GM12878 (cell line): ENCODE measurements around the gene HDAC8. TPM values are rescaled to one million over a fixed set of nuclear protein-coding genes. Genes with fewer than 3 reads are reported as not detected.

Experiments
- ATAC-seq: fragments of 200-7000 bp; cut with Tn5 transposase; 3 replicates; pipeline ENCODE4 v1.9.1; 2020; ENCODE audit warnings: mild to moderate bottlenecking, moderate library complexity
- Bru-seq: library from RNA; stranded (reverse); fragments of 400-500 nt; gene quantifications from one replicate; lab custom pipeline; 2021; lab: Mats Ljungman, UMichigan
- BruChase-seq, 2 experiments: library from RNA; stranded (reverse); fragments of 400-500 nt; gene quantifications; one replicate each; lab custom pipeline; 2021; lab: Mats Ljungman, UMichigan
- BruUV-seq: library from RNA; stranded (reverse); fragments of 400-500 nt; replicated peaks from 2 replicates; lab custom pipeline; 2021; lab: Mats Ljungman, UMichigan
- CTCF ChIA-PET: fragments of 300-600 bp; sonication (Branson Sonifier 250); formaldehyde crosslinking; extraction: SDS; loops from one replicate; lab custom pipeline; 2021; ENCODE audit warnings: inconsistent platforms; lab: Yijun Ruan, JAX
- POLR2A ChIA-PET: fragments of 350-600 bp; formaldehyde crosslinking; extraction: SDS; loops from one replicate; lab custom pipeline; 2021; ENCODE audit warnings: inconsistent platforms; lab: Charles Lee
- RAD21 ChIA-PET: fragments of 300-600 bp; sonication (Branson Sonifier 250); formaldehyde crosslinking; loops from one replicate; lab custom pipeline; 2023; ENCODE audit warnings: antibody characterized with exemption; ENCODE audit not compliant: unreplicated experiment; lab: Charles Lee
- SMC1A ChIA-PET: fragments of 300-600 bp; sonication (Branson Sonifier 250); formaldehyde crosslinking; loops from one replicate; lab custom pipeline; 2023; ENCODE audit not compliant: unreplicated experiment, uncharacterized antibody; lab: Charles Lee
- DNase-seq: peaks from one replicate; pipeline ENCODE4 v3.0.0-alpha.2; 2011; ENCODE audit warnings: low read depth, low spot score
- FAIRE-seq: peaks from 3 replicates; lab custom pipeline; 2011; peaks lifted over from hg19 to GRCh38; lab: Jason Lieb, UNC
- H2AFZ ChIP-seq: 2 replicates; pipeline ENCODE4 v1.6.0; 2011; ENCODE audit warnings: low read depth, low read length, control low read depth; ENCODE audit not compliant: control insufficient read depth
- H3K27ac ChIP-seq: 2 replicates; pipeline ENCODE4 v1.5.1; 2011; ENCODE audit warnings: control low read depth; ENCODE audit not compliant: control insufficient read depth, insufficient read depth
- H3K27me3 ChIP-seq, 2 experiments: replicated peaks in 1 of 2; 2 replicates each; pipeline versions ENCODE4 v1.6.0 to v1.6.1; 2011; ENCODE audit warnings: low read length in 1 of 2; ENCODE audit not compliant: control insufficient read depth in 2 of 2, insufficient read depth in 2 of 2
- H3K36me3 ChIP-seq, 2 experiments: 2 replicates each; pipeline ENCODE4 v1.5.1; 2011; ENCODE audit warnings: low read length in 1 of 2; ENCODE audit not compliant: control insufficient read depth in 2 of 2, insufficient read depth in 2 of 2
- H3K4me1 ChIP-seq: 2 replicates; pipeline ENCODE4 v1.6.1; 2011; ENCODE audit warnings: mild to moderate bottlenecking, low read length, moderate library complexity, mixed read lengths; ENCODE audit not compliant: control insufficient read depth, insufficient read depth
- H3K4me2 ChIP-seq: 2 replicates; pipeline ENCODE4 v1.6.0; 2011; ENCODE audit warnings: control low read depth; ENCODE audit not compliant: control insufficient read depth, insufficient read depth
- H3K4me3 ChIP-seq: fragments of 200-600 bp; sonication (generic); 2 replicates; pipeline ENCODE4 v1.5.1; 2016
- H3K79me2 ChIP-seq: 2 replicates; pipeline ENCODE4 v1.6.0; 2011; ENCODE audit warnings: low read length; ENCODE audit not compliant: control insufficient read depth, insufficient read depth
- H3K9ac ChIP-seq: 2 replicates; pipeline ENCODE4 v1.8.0; 2011; ENCODE audit warnings: low read length, control low read depth, mixed read lengths; ENCODE audit not compliant: control insufficient read depth, insufficient read depth
- H3K9me3 ChIP-seq: replicated peaks from 3 replicates; pipeline ENCODE4 v1.5.1; 2011; ENCODE audit warnings: mild to moderate bottlenecking, low read length; ENCODE audit not compliant: control insufficient read depth, insufficient read depth
- H4K20me1 ChIP-seq: 2 replicates; pipeline ENCODE4 v1.6.0; 2011; ENCODE audit not compliant: control insufficient read depth, insufficient read depth
- JUND ChIP-seq: IDR thresholded peaks from 2 replicates; pipeline ENCODE4 v1.6.1; 2012; ENCODE audit warnings: low read depth, mild to moderate bottlenecking, low read length, improper control_type of control experiment, moderate library complexity
- MXI1 ChIP-seq: fragments of 150-350 bp; IDR thresholded peaks from 2 replicates; pipeline ENCODE4 v1.6.1; 2011; ENCODE audit warnings: low read depth, mild to moderate bottlenecking, inconsistent platforms, low read length, improper control_type of control experiment
- MYB ChIP-seq: fragments of 150-350 bp; IDR thresholded peaks from 2 replicates; pipeline ENCODE4 v1.6.1; 2014; ENCODE audit warnings: mild to moderate bottlenecking, low read depth, low read length, borderline replicate concordance
- PAX5 ChIP-seq: IDR thresholded peaks from 2 replicates; pipeline ENCODE4 v1.6.1; 2011; ENCODE audit warnings: low read depth, low read length, borderline replicate concordance
- POLR2AphosphoS5 ChIP-seq: IDR thresholded peaks from 2 replicates; pipeline ENCODE4 v1.6.1; 2011; ENCODE audit warnings: mild to moderate bottlenecking, low read length, inconsistent platforms
- SREBF2 ChIP-seq: IDR thresholded peaks from 2 replicates; pipeline ENCODE4 v1.6.1; 2012; ENCODE audit warnings: mild to moderate bottlenecking, low read length
- STAT3 ChIP-seq: IDR thresholded peaks from 2 replicates; pipeline ENCODE4 v1.6.1; 2011; ENCODE audit warnings: low read depth, low read length, improper control_type of control experiment
- TBL1XR1 ChIP-seq: IDR thresholded peaks from 2 replicates; pipeline ENCODE4 v1.6.1; 2012; ENCODE audit warnings: low read depth, low read length, improper control_type of control experiment
- YBX1 ChIP-seq: fragments of 450-650 bp; IDR thresholded peaks from 2 replicates; pipeline ENCODE4 v1.6.1; 2016; ENCODE audit warnings: antibody characterized with exemption
- WGBS: methylation state at CpG from one replicate; pipeline ENCODE4 v1.1.6; 2016; ENCODE audit warnings: low lambda C conversion rate; ENCODE audit not compliant: insufficient replicate concordance, insufficient coverage; ENCODE audit errors: missing lambda C conversion rate; 5-methylcytosine and 5-hydroxymethylcytosine counted together
- in situ Hi-C: fragments of 300-500 bp; cut with MboI; formaldehyde crosslinking; loops from 9 replicates; pipeline ENCODE4 v1.14.3; 2018; ENCODE audit warnings: mixed read lengths
- intact Hi-C: fragments of 100-400 bp; cut with micrococcal nuclease; formaldehyde crosslinking; loops from one replicate; pipeline ENCODE4 v1.14.2; 2022; ENCODE audit not compliant: unreplicated experiment
- long read RNA-seq, 2 experiments: library from polyadenylated mRNA; unstranded; transcript quantifications; one replicate each; pipeline ENCODE4 v2.0.0, GENCODE V29; 2019 to 2020
- polyA minus RNA-seq, 3 experiments: library from RNA; depleted of rRNA, polyadenylated mRNA; stranded (reverse); fragments of >200 nt; gene quantifications; 2 replicates each; pipeline ENCODE4 v1.2.3, GENCODE V29; 2011
- polyA plus RNA-seq, 11 experiments: library from polyadenylated mRNA; depleted of rRNA in 4 of 11; unstranded in 6 of 11; stranded (reverse) in 5 of 11; fragments of >200 nt; fragmentation: Nextera tagmentation in 4 of 11; fragmentation: Illumina TruSeq in 1 of 11; extraction: Ambion mirVana in 4 of 11; extraction: Trizol in 1 of 11; gene quantifications; 1 replicate in 1 of 11; 2 replicates in 10 of 11; pipeline versions ENCODE4 v1.2.1 to v1.2.3, GENCODE V29; 2011 to 2016; ENCODE audit warnings: inconsistent platforms in 2 of 11, missing spikeins in 2 of 11, low read depth in 1 of 11
- total RNA-seq, 4 experiments: library from RNA; depleted of rRNA in 3 of 4; stranded (reverse); fragments of >200 nt in 3 of 4; fragmentation: Illumina TruSeq in 1 of 4; extraction: Trizol in 1 of 4; gene quantifications; 2 replicates each; pipeline versions ENCODE4 v1.2.1 to v1.2.3, GENCODE V29; 2013 to 2021
- TF ChIP-seq, protein P1 (sequence below): fragments of 450-650 bp; IDR thresholded peaks from 2 replicates; pipeline ENCODE4 v1.6.1; 2018; ENCODE audit warnings: borderline replicate concordance, mild to moderate bottlenecking; ENCODE audit not compliant: partially characterized antibody
- TF ChIP-seq, protein P2 (sequence below): IDR thresholded peaks from 2 replicates; pipeline ENCODE4 v1.6.1; 2011; ENCODE audit warnings: low read depth, low read length, improper control_type of control experiment, borderline replicate concordance

Gene HDAC8
- total RNA-seq (2013; cell fraction: nucleolus; rRNA removed): 207 and 209 TPM in 2 replicates
- total RNA-seq (2014; rRNA removed): 19.8 and 20.0 TPM in 2 replicates
- total RNA-seq (2014; rRNA removed; fragmentation: Illumina TruSeq; extraction: Trizol): 26.8 and 27.0 TPM in 2 replicates
- total RNA-seq (2021): 20.3 and 20.6 TPM in 2 replicates
- 17.4 TPM for polyA plus RNA-seq (2011; ENCODE audit: low read depth)
- polyA plus RNA-seq (2011; rRNA removed): 32.1 and 33.0 TPM in 2 replicates
- polyA plus RNA-seq (2011; cell fraction: cytosol; rRNA removed): 17.9 and 18.6 TPM in 2 replicates
- 28.9 and 30.6 TPM in 2 replicates for polyA plus RNA-seq (2011; cell fraction: nucleus; rRNA removed)
- 16.9 and 20.4 TPM in 2 replicates for polyA plus RNA-seq (2012)
- polyA plus RNA-seq (2014; fragmentation: Illumina TruSeq; extraction: Trizol): 24.1 and 29.3 TPM in 2 replicates
- 10 to 100 TPM; 31.3 to 34.1 TPM for polyA plus RNA-seq (2014; fragmentation: Nextera tagmentation; extraction: Ambion mirVana)
- polyA plus RNA-seq (2014; rRNA removed): 13.5 and 18.1 TPM in 2 replicates
- 10 to 100 TPM; 33.7 to 34.7 TPM for polyA plus RNA-seq (2016; fragmentation: Nextera tagmentation; extraction: Ambion mirVana)
- 51.2 and 69.6 TPM in 2 replicates for polyA minus RNA-seq (2011; rRNA and poly(A)+ RNA removed)
- polyA minus RNA-seq (2011; cell fraction: cytosol; rRNA and poly(A)+ RNA removed): 7.6 and 10.2 TPM in 2 replicates
- polyA minus RNA-seq (2011; cell fraction: nucleus; rRNA and poly(A)+ RNA removed): 57.5 and 107 TPM in 2 replicates
- Bru-seq, nascent RNA: percentile 73 among the genes with signal in this experiment
- percentile 79 among the genes with signal in this experiment for BruChase-seq, experiment 1, labeled RNA remaining after a 6-hour chase
- BruChase-seq, experiment 2, labeled RNA remaining after a 2-hour chase: percentile 78 among the genes with signal in this experiment
- long read RNA-seq, experiment 1, transcript HDAC8-214 (8 exons, 2,373 nt): minor isoform, 6 of 35 reads
- long read RNA-seq, experiment 1, transcript HDAC8-207 (11 exons, 2,110 nt): major isoform, 12 of 35 reads
- long read RNA-seq, experiment 1, partial matches to known transcripts: 1 of 35 reads
- long read RNA-seq, experiment 1, other reads (novel, unspliced or antisense): 5 of 35 reads
- long read RNA-seq, experiment 2, full-length matches to known transcripts: 141 of 164 reads
- long read RNA-seq, experiment 2, partial matches to known transcripts: 4 of 164 reads
- long read RNA-seq, experiment 2, other reads (novel, unspliced or antisense): 19 of 164 reads

DNA sequence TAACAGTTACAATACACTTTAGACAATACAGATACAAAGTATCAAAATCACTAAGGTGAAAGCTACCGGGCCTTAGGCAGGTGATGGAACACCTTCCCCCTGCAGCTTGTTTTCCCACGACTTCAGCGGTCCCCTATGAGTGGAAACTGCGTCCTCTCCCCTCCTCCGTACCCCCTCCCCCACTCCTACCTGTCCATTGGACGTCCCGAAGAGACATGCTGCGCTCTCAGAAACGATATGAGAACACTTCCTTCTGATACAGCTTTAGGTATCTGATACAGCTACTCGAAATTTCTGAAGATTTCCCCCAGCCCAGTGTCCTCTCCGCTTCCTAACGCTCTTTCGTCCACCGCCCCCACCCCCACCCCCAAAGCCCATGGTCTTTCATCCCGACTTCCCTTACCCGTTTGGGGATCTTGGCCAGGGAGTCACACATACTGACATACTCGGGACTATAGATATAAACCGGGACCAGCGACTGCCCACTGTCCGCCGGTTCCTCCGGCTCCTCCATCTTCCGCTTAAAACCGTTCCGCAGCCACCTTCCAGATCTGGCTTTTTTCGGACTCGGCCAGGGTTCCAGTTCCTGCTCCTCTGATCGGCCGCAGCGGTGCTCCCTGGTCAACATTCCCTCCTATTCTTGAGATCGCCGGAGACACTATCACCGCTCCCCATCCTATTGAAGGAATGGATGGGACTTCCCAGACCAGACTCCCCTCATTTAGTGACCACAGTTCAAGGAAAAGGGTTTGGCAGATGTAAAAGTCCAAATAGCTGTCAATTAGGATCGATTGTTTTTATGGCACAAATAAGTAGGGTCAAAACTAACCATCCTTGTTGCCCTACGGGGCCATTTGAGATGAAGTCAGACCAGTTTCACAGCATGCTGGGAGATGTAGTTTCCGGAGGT lies at the start of gene HDAC8:
TSS of gene HDAC8 (minus strand) at position 596 of the 910 bp plus-strand sequence. CDS start at position 514, 82 bp downstream.
- Histone ChIP-seq H3K9ac (peak within 1 kb of the TSS; percentile 73), H2AFZ (peak within 1 kb of the TSS; percentile 94), H3K27me3 (no peaks in the 10 kb centered on the region), H3K36me3 (no peaks in the 10 kb centered on the region; a peak in 1 of 4 replicates), H3K27ac (peak within 1 kb of the TSS; percentile 69), H3K79me2 (peaks cover 4% of the 10 kb centered on the region), H3K4me1 (no peaks in the 10 kb centered on the region), H3K4me3 (peak within 1 kb of the TSS; percentile 63), H3K4me2 (peak within 1 kb of the TSS; percentile 56; the same call in 1 of the 2 replicates), H4K20me1 (no peaks in the 10 kb centered on the region), H3K9me3 (no peaks in the 10 kb centered on the region)
- SMC1A ChIA-PET: interaction anchor here (0.6 to 1.4 kb wide), 2 partner anchors 10 to 102 kb away, joined by 3 read pairs; no protein-coding TSS in a partner anchor
- POLR2A ChIA-PET: interaction anchor here (0.7 kb wide), 1 partner anchor 10 kb away, joined by 6 read pairs; no protein-coding TSS in a partner anchor
- ATAC-seq: peak; percentile 95
- intact Hi-C loops (no loop called here), in situ Hi-C loops (no loop called here)
- whole genome bisulfite sequencing: 23% methylated on average over 34 of the region's 36 CpGs
- DNase-seq: peak; percentile 63
- FAIRE-seq: peak; percentile 18
- CTCF ChIA-PET: interaction anchor here (0.6 to 1.1 kb wide), 2 partner anchors 10 to 21 kb away, joined by 3 to 4 read pairs; no protein-coding TSS in a partner anchor
- RAD21 ChIA-PET: interaction anchor here (1.0 kb wide), 2 partner anchors 10 to 16 kb away, joined by 3 read pairs; no protein-coding TSS in a partner anchor
- no TSS peak for BruUV-seq
- TF ChIP-seq PAX5 (no peak), POLR2AphosphoS5 (peak; percentile 34; the same call in 1 of the 2 replicates), MXI1 (no peak), YBX1 (no peak), TBL1XR1 (no peak), STAT3 (no peak), JUND (0 out of 2 replicates have a peak, but pooled peaks have one; percentile 25), MYB (no peak), SREBF2 (no peak; the same call in 1 of the 2 replicates)
- TF ChIP-seq, protein P1, sequence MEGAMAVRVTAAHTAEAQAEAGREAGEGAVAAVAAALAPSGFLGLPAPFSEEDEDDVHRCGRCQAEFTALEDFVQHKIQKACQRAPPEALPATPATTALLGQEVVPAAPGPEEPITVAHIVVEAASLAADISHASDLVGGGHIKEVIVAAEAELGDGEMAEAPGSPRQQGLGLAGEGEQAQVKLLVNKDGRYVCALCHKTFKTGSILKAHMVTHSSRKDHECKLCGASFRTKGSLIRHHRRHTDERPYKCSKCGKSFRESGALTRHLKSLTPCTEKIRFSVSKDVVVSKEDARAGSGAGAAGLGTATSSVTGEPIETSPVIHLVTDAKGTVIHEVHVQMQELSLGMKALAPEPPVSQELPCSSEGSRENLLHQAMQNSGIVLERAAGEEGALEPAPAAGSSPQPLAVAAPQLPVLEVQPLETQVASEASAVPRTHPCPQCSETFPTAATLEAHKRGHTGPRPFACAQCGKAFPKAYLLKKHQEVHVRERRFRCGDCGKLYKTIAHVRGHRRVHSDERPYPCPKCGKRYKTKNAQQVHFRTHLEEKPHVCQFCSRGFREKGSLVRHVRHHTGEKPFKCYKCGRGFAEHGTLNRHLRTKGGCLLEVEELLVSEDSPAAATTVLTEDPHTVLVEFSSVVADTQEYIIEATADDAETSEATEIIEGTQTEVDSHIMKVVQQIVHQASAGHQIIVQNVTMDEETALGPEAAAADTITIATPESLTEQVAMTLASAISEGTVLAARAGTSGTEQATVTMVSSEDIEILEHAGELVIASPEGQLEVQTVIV: no peak
- TF ChIP-seq, protein P2, sequence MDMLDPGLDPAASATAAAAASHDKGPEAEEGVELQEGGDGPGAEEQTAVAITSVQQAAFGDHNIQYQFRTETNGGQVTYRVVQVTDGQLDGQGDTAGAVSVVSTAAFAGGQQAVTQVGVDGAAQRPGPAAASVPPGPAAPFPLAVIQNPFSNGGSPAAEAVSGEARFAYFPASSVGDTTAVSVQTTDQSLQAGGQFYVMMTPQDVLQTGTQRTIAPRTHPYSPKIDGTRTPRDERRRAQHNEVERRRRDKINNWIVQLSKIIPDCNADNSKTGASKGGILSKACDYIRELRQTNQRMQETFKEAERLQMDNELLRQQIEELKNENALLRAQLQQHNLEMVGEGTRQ: no peak
